CD4-positive, CD25-positive, alpha-beta regulatory T cell (primary cell): ENCODE data around the gene BEGAIN. TPM values are rescaled to one million over a fixed set of nuclear protein-coding genes. Genes with fewer than 3 reads are reported as not detected.

ENCODE experiments used
- ATAC-seq, 2 donors: fragments of 150-1000 bp; cut with Tn5 transposase; one replicate each; pipeline ENCODE4 v1.10.0; 2021; ENCODE audit warnings: low read depth in 2 of 2, moderate number of reproducible peaks in 2 of 2, moderate library complexity in 1 of 2
- DNase-seq, 3 donors: peaks; one replicate each; pipeline versions ENCODE4 v3.0.0 to v3.0.0-alpha.2; 2012 to 2022; ENCODE audit warnings: mixed read lengths in 1 of 3
- H3K27ac ChIP-seq: one replicate; pipeline ENCODE4 v1.7.0; 2013; ENCODE audit warnings: mild to moderate bottlenecking, low read length; ENCODE audit not compliant: insufficient read depth, poor library complexity, severe bottlenecking
- H3K27me3 ChIP-seq: one replicate; pipeline ENCODE4 v1.7.0; 2013; ENCODE audit warnings: low read length; ENCODE audit not compliant: control insufficient read depth, insufficient read depth
- H3K36me3 ChIP-seq: one replicate; pipeline ENCODE4 v1.7.0; 2013; ENCODE audit warnings: mild to moderate bottlenecking, low read length, moderate library complexity; ENCODE audit not compliant: control insufficient read depth, insufficient read depth
- H3K4me1 ChIP-seq: 2 replicates; pipeline ENCODE4 v1.7.0; 2013; ENCODE audit warnings: mild to moderate bottlenecking, low read length; ENCODE audit not compliant: insufficient read depth, control insufficient read depth, poor library complexity, severe bottlenecking
- H3K4me3 ChIP-seq: one replicate; pipeline ENCODE4 v1.7.0; 2013; ENCODE audit warnings: low read depth, mild to moderate bottlenecking, low read length, moderate library complexity
- H3K9me3 ChIP-seq, 2 experiments: 1 replicate in 1 of 2; 2 replicates in 1 of 2; pipeline ENCODE4 v1.7.0; 2013; ENCODE audit warnings: low read length in 2 of 2, mild to moderate bottlenecking in 1 of 2, moderate library complexity in 1 of 2; ENCODE audit not compliant: control insufficient read depth in 2 of 2
- H3K27ac Mint-ChIP-seq, 3 donors: one replicate each; pipeline ENCODE4 v1.8.0; 2020 to 2022; ENCODE audit warnings: mild to moderate bottlenecking in 3 of 3, mixed read lengths in 3 of 3, moderate library complexity in 2 of 3
- H3K27me3 Mint-ChIP-seq: one replicate; pipeline ENCODE4 v1.8.0; 2022; ENCODE audit warnings: mild to moderate bottlenecking, mixed read lengths
- H3K36me3 Mint-ChIP-seq: one replicate; pipeline ENCODE4 v1.8.0; 2020; ENCODE audit warnings: mixed read lengths
- H3K4me1 Mint-ChIP-seq, 4 donors: one replicate each; pipeline ENCODE4 v1.8.0; 2020 to 2022; ENCODE audit warnings: mixed read lengths in 4 of 4, mild to moderate bottlenecking in 1 of 4
- H3K4me3 Mint-ChIP-seq, 4 donors: one replicate each; pipeline ENCODE4 v1.8.0; 2020 to 2022; ENCODE audit warnings: mild to moderate bottlenecking in 4 of 4, mixed read lengths in 4 of 4, moderate library complexity in 3 of 4
- H3K9me3 Mint-ChIP-seq, 7 donors: one replicate each; pipeline ENCODE4 v1.8.0; 2020 to 2022; ENCODE audit warnings: mixed read lengths in 7 of 7, mild to moderate bottlenecking in 3 of 7, moderate library complexity in 2 of 7
- polyA plus RNA-seq, 4 donors: library from polyadenylated mRNA; unstranded; fragments of 300-500 nt; fragmentation: Illumina TruSeq; gene quantifications; one replicate each; pipeline ENCODE4 v1.2.3, GENCODE V29; 2021
- total RNA-seq: library from RNA; stranded (reverse); gene quantifications from one replicate; pipeline ENCODE4 v1.2.3, GENCODE V29; 2022

BEGAIN gene
- total and polyA plus RNA-seq, 5 donors from 2014 or later: 0.29 to 1.3 (median 0.50) TPM; not detected in 1

GRCh38 chr14:100575266-100575995, 11.8 kb downstream of the BEGAIN start:
- Histone ChIP-seq H3K9me3 (no peaks in the 10 kb centered on the region), H3K4me1 (no peaks in the 10 kb centered on the region), H3K4me3 (no peak overlapping the region), H3K27me3 (no peaks in the 10 kb centered on the region), H3K36me3 (no peaks in the 10 kb centered on the region), H3K27ac (no peak overlapping the region)
- peaks cover 21% of the 10 kb centered on the region for H3K27me3 Mint-ChIP-seq
- H3K4me1 Mint-ChIP-seq: peaks cover 0 to 6% (median 0%) of the 10 kb centered on the region in 4 donors
- H3K4me3 Mint-ChIP-seq: no peak overlapping the region
- ATAC-seq (no peak), DNase-seq (no peak)
- peaks cover 0 to 2% (median 0%) of the 10 kb centered on the region in 7 donors for H3K9me3 Mint-ChIP-seq
- H3K27ac Mint-ChIP-seq: no peak overlapping the region
- no peaks in the 10 kb centered on the region for H3K36me3 Mint-ChIP-seq

- no peaks in the 10 kb centered on the region for H3K4me1 ChIP-seq
- Mint-ChIP-seq H3K4me1 (peaks cover 0 to 6% (median 0%) of the 10 kb centered on the region in 4 donors), H3K27ac (no peak overlapping the region), H3K27me3 (peaks cover 26% of the 10 kb centered on the region), H3K36me3 (no peaks in the 10 kb centered on the region), H3K4me3 (no peak overlapping the region), H3K9me3 (peaks cover 0 to 2% (median 0%) of the 10 kb centered on the region in 7 donors)
- H3K27me3 ChIP-seq: no peaks in the 10 kb centered on the region
- ATAC-seq (no peak), DNase-seq (no peak)
- H3K9me3 ChIP-seq: no peaks in the 10 kb centered on the region
- no peak overlapping the region for H3K4me3 ChIP-seq
- no peaks in the 10 kb centered on the region for H3K36me3 ChIP-seq
- no peak overlapping the region for H3K27ac ChIP-seq
Measured at GRCh38 chr14:100574642-100575031, 12.6 kb downstream of the BEGAIN start.

- no peaks in the 10 kb centered on the region for H3K27me3 ChIP-seq
- Mint-ChIP-seq H3K27me3 (peaks cover 33% of the 10 kb centered on the region), H3K9me3 (peaks cover 0 to 2% (median 0%) of the 10 kb centered on the region in 7 donors), H3K4me1 (peaks cover 0 to 10% (median 0%) of the 10 kb centered on the region in 4 donors), H3K4me3 (no peak overlapping the region), H3K36me3 (no peaks in the 10 kb centered on the region), H3K27ac (no peak overlapping the region)
- no peaks in the 10 kb centered on the region for H3K36me3 ChIP-seq
- no peak for DNase-seq
- H3K4me3 ChIP-seq: no peak overlapping the region
- no peaks in the 10 kb centered on the region for H3K4me1 ChIP-seq
- H3K27ac ChIP-seq: no peak overlapping the region
- no peak for ATAC-seq
- no peaks in the 10 kb centered on the region for H3K9me3 ChIP-seq
Measured at GRCh38 chr14:100573757-100574641, 13.2 kb downstream of the BEGAIN start.

- no peaks in the 10 kb centered on the region for H3K27me3 ChIP-seq
- no peak for DNase-seq
- Mint-ChIP-seq H3K4me1 (peaks cover 0 to 10% (median 0%) of the 10 kb centered on the region in 4 donors), H3K9me3 (peaks cover 0 to 2% (median 0%) of the 10 kb centered on the region in 7 donors), H3K27ac (no peak overlapping the region), H3K4me3 (no peak overlapping the region), H3K36me3 (no peaks in the 10 kb centered on the region), H3K27me3 (peaks cover 33% of the 10 kb centered on the region)
- H3K9me3 ChIP-seq: no peaks in the 10 kb centered on the region
- H3K4me1 ChIP-seq: peaks cover 5% of the 10 kb centered on the region
- no peak overlapping the region for H3K27ac ChIP-seq
- ATAC-seq: no peak
- no peaks in the 10 kb centered on the region for H3K36me3 ChIP-seq
- H3K4me3 ChIP-seq: no peak overlapping the region
Measured at GRCh38 chr14:100573002-100573756, 14.0 kb downstream of the BEGAIN start.

GRCh38 chr14:100572543-100572942, 14.7 kb downstream of the BEGAIN start:
- Mint-ChIP-seq H3K4me1 (peaks cover 0 to 10% (median 0%) of the 10 kb centered on the region in 4 donors), H3K4me3 (no peak overlapping the region), H3K27ac (no peak overlapping the region), H3K27me3 (peaks cover 33% of the 10 kb centered on the region), H3K9me3 (peaks cover 0 to 2% (median 0%) of the 10 kb centered on the region in 7 donors), H3K36me3 (no peaks in the 10 kb centered on the region)
- H3K27me3 ChIP-seq: no peaks in the 10 kb centered on the region
- no peak overlapping the region for H3K4me3 ChIP-seq
- ATAC-seq (no peak), DNase-seq (no peak)
- no peaks in the 10 kb centered on the region for H3K9me3 ChIP-seq
- peaks cover 7% of the 10 kb centered on the region for H3K4me1 ChIP-seq
- H3K27ac ChIP-seq: no peak overlapping the region
- H3K36me3 ChIP-seq: no peaks in the 10 kb centered on the region

- ATAC-seq: no peak
- H3K4me1 Mint-ChIP-seq: peaks cover 0 to 13% (median 0%) of the 10 kb centered on the region in 4 donors
Measured at GRCh38 chr14:100571837-100572236, 15.4 kb downstream of the BEGAIN start.

GRCh38 chr14:100570726-100571454, 16.3 kb downstream of the BEGAIN start:
- Histone ChIP-seq H3K27me3 (no peaks in the 10 kb centered on the region), H3K4me3 (no peak overlapping the region), H3K36me3 (no peaks in the 10 kb centered on the region), H3K27ac (no peak overlapping the region), H3K9me3 (no peaks in the 10 kb centered on the region), H3K4me1 (peaks cover 13% of the 10 kb centered on the region)
- H3K9me3 Mint-ChIP-seq: peaks cover 0 to 2% (median 0%) of the 10 kb centered on the region in 7 donors
- H3K4me3 Mint-ChIP-seq: no peak overlapping the region
- peaks cover 43% of the 10 kb centered on the region for H3K27me3 Mint-ChIP-seq
- DNase-seq (no peak), ATAC-seq (no peak)
- H3K4me1 Mint-ChIP-seq: peaks cover 0 to 13% (median 0%) of the 10 kb centered on the region in 4 donors
- H3K36me3 Mint-ChIP-seq: no peaks in the 10 kb centered on the region
- H3K27ac Mint-ChIP-seq: no peak overlapping the region

More at GRCh38 chr14:100571837-100572236, 15.4 kb downstream of the BEGAIN start:
- no peak for DNase-seq
- H3K4me1 ChIP-seq: peaks cover 11% of the 10 kb centered on the region
- H3K4me3 ChIP-seq: no peak overlapping the region
- no peak overlapping the region for H3K27ac ChIP-seq
- Mint-ChIP-seq H3K27ac (no peak overlapping the region), H3K36me3 (no peaks in the 10 kb centered on the region), H3K4me3 (peak overlapping the region in 1 of 4 donors; percentile 46), H3K27me3 (peaks cover 34% of the 10 kb centered on the region), H3K9me3 (peaks cover 0 to 2% (median 0%) of the 10 kb centered on the region in 7 donors)
- no peaks in the 10 kb centered on the region for H3K36me3 ChIP-seq
- H3K9me3 ChIP-seq: no peaks in the 10 kb centered on the region
- H3K27me3 ChIP-seq: no peaks in the 10 kb centered on the region
